Progenitor cell of endocrine pancreas (in vitro differentiated cells): ENCODE results near the gene EXOC3L4. TPM values are rescaled to one million over a fixed set of nuclear protein-coding genes. Genes with fewer than 3 reads are reported as not detected.

Experiments used
- DNase-seq: peaks from one replicate; pipeline ENCODE4 v3.0.0; 2021; ENCODE audit warnings: low spot score; ENCODE audit not compliant: unreplicated experiment
- H3K27ac Mint-ChIP-seq: 2 replicates; pipeline ENCODE4 v1.8.0; 2021; ENCODE audit warnings: mild to moderate bottlenecking, moderate library complexity, mixed read lengths
- H3K27me3 Mint-ChIP-seq: 2 replicates; pipeline ENCODE4 v1.8.0; 2021; ENCODE audit warnings: mixed read lengths
- H3K36me3 Mint-ChIP-seq: 2 replicates; pipeline ENCODE4 v1.8.0; 2022; ENCODE audit warnings: mixed read lengths; ENCODE audit not compliant: insufficient read depth
- H3K4me1 Mint-ChIP-seq: 2 replicates; pipeline ENCODE4 v1.8.0; 2021; ENCODE audit warnings: low read depth, mixed read lengths
- H3K4me3 Mint-ChIP-seq: 2 replicates; pipeline ENCODE4 v1.8.0; 2021; ENCODE audit warnings: low read depth, mild to moderate bottlenecking, moderate library complexity, mixed read lengths
- H3K9me3 Mint-ChIP-seq: 2 replicates; pipeline ENCODE4 v1.8.0; 2021; ENCODE audit warnings: low read depth, mixed read lengths
- CTCF ChIP-seq: fragments of 200-600 bp; sonication (generic); IDR thresholded peaks from one replicate; pipeline ENCODE4 v1.5.0; 2021; ENCODE audit warnings: antibody characterized with exemption, mild to moderate bottlenecking; ENCODE audit not compliant: unreplicated experiment
- total RNA-seq: library from RNA; stranded (reverse); gene quantifications from 2 replicates; pipeline ENCODE4 v1.2.1, GENCODE V29; 2021

The EXOC3L4 gene
- total RNA-seq, 1 donor from 2014 or later = 30.8 TPM

- H3K27ac Mint-ChIP-seq = no peak overlapping the region
- no peak for TF ChIP-seq CTCF
- H3K27me3 Mint-ChIP-seq = peaks cover 24% of the 10 kb centered on the region
- H3K9me3 Mint-ChIP-seq = no peaks in the 10 kb centered on the region
- H3K4me1 Mint-ChIP-seq = peaks cover 1% of the 10 kb centered on the region
- no peaks in the 10 kb centered on the region for H3K36me3 Mint-ChIP-seq
- DNase-seq = no peak
- no peak overlapping the region for H3K4me3 Mint-ChIP-seq
Observed at GRCh38 chr14:103130965-103131364, 36.4 kb downstream of the EXOC3L4 start.

- Mint-ChIP-seq H3K36me3 (no peaks in the 10 kb centered on the region), H3K4me1 (no peaks in the 10 kb centered on the region), H3K9me3 (no peaks in the 10 kb centered on the region), H3K4me3 (no peak overlapping the region), H3K27ac (no peak overlapping the region), H3K27me3 (peaks cover 20% of the 10 kb centered on the region)
- DNase-seq = no peak
- no peak for TF ChIP-seq CTCF
Observed at GRCh38 chr14:103131580-103131979, 37.1 kb downstream of the EXOC3L4 start.

- H3K27ac Mint-ChIP-seq = no peak overlapping the region
- peaks cover 20% of the 10 kb centered on the region for H3K27me3 Mint-ChIP-seq
- no peak overlapping the region for H3K4me3 Mint-ChIP-seq
- TF ChIP-seq CTCF = no peak
- peaks cover 2% of the 10 kb centered on the region for H3K4me1 Mint-ChIP-seq
- DNase-seq = no peak
- no peaks in the 10 kb centered on the region for H3K36me3 Mint-ChIP-seq
- H3K9me3 Mint-ChIP-seq = no peaks in the 10 kb centered on the region
Observed at GRCh38 chr14:103132381-103133209, 38.1 kb downstream of the EXOC3L4 start.

GRCh38 chr14:103133210-103134140 lies 39.0 kb downstream of the EXOC3L4 start:
- H3K4me3 Mint-ChIP-seq = no peak overlapping the region
- H3K9me3 Mint-ChIP-seq = no peaks in the 10 kb centered on the region
- no peaks in the 10 kb centered on the region for H3K36me3 Mint-ChIP-seq
- no peak overlapping the region for H3K27ac Mint-ChIP-seq
- no peak for TF ChIP-seq CTCF
- peaks cover 15% of the 10 kb centered on the region for H3K27me3 Mint-ChIP-seq
- peaks cover 3% of the 10 kb centered on the region for H3K4me1 Mint-ChIP-seq
- no peak for DNase-seq

GRCh38 chr14:103134405-103134804 lies 39.9 kb downstream of the EXOC3L4 start:
- peaks cover 8% of the 10 kb centered on the region for H3K4me1 Mint-ChIP-seq
- no peaks in the 10 kb centered on the region for H3K36me3 Mint-ChIP-seq
- H3K27ac Mint-ChIP-seq = no peak overlapping the region

More at GRCh38 chr14:103134405-103134804, 39.9 kb downstream of the EXOC3L4 start:
- TF ChIP-seq CTCF = no peak
- H3K4me3 Mint-ChIP-seq = no peak overlapping the region
- no peaks in the 10 kb centered on the region for H3K9me3 Mint-ChIP-seq
- H3K27me3 Mint-ChIP-seq = peaks cover 11% of the 10 kb centered on the region
- no peak for DNase-seq
